GM23248 (cell line): ENCODE measurements around the gene SHB. TPM values are rescaled to one million over a fixed set of nuclear protein-coding genes. Genes with fewer than 3 reads are reported as not detected.

Source experiments
- DNase-seq: peaks from one replicate; pipeline ENCODE4 v3.0.0-alpha.2; 2015
- H2AFZ ChIP-seq: fragments of 200-600 bp; sonication (generic); 2 replicates; pipeline ENCODE4 v1.6.1; 2016; ENCODE audit warnings: antibody characterized with exemption
- H3F3A ChIP-seq: fragments of 200-600 bp; sonication (generic); 2 replicates; pipeline ENCODE4 v1.6.1; 2016; ENCODE audit warnings: mild to moderate bottlenecking, antibody characterized with exemption, mixed run types; ENCODE audit not compliant: insufficient read depth
- H3K27ac ChIP-seq: fragments of 200-600 bp; sonication (generic); 2 replicates; pipeline ENCODE4 v1.5.1; 2016; ENCODE audit warnings: mild to moderate bottlenecking
- H3K27me3 ChIP-seq: fragments of 200-600 bp; sonication (generic); replicated peaks from 2 replicates; pipeline ENCODE4 v1.6.1; 2016; ENCODE audit warnings: mild to moderate bottlenecking; ENCODE audit not compliant: insufficient read depth
- H3K36me3 ChIP-seq: fragments of 200-600 bp; sonication (generic); 2 replicates; pipeline ENCODE4 v1.6.1; 2016; ENCODE audit warnings: low read depth, mild to moderate bottlenecking
- H3K4me1 ChIP-seq: fragments of 200-600 bp; sonication (generic); 2 replicates; pipeline ENCODE4 v1.6.1; 2016; ENCODE audit warnings: mild to moderate bottlenecking; ENCODE audit not compliant: insufficient read depth
- H3K4me2 ChIP-seq: fragments of 200-600 bp; sonication (generic); one replicate; pipeline ENCODE4 v1.6.1; 2016; ENCODE audit warnings: mild to moderate bottlenecking; ENCODE audit not compliant: unreplicated experiment
- H3K4me3 ChIP-seq: fragments of 200-600 bp; sonication (generic); 2 replicates; pipeline ENCODE4 v1.5.1; 2016; ENCODE audit warnings: mild to moderate bottlenecking
- H3K79me2 ChIP-seq: fragments of 200-600 bp; sonication (generic); 2 replicates; pipeline ENCODE4 v1.6.1; 2016; ENCODE audit warnings: mild to moderate bottlenecking; ENCODE audit not compliant: insufficient read depth
- H3K9ac ChIP-seq: fragments of 200-600 bp; sonication (generic); 2 replicates; pipeline ENCODE4 v1.6.1; 2016; ENCODE audit warnings: mild to moderate bottlenecking
- H3K9me2 ChIP-seq: fragments of 200-600 bp; sonication (generic); 2 replicates; pipeline ENCODE4 v1.6.1; 2016; ENCODE audit warnings: mixed run types, mild to moderate bottlenecking, moderate library complexity; ENCODE audit not compliant: insufficient read depth
- H3K9me3 ChIP-seq: fragments of 200-600 bp; sonication (generic); one replicate; pipeline ENCODE4 v1.6.1; 2017; ENCODE audit warnings: low read depth
- H4K20me1 ChIP-seq: fragments of 200-600 bp; sonication (generic); 2 replicates; pipeline ENCODE4 v1.6.0; 2016; ENCODE audit not compliant: insufficient read depth
- EZH2 ChIP-seq: fragments of 200-600 bp; sonication (generic); IDR thresholded peaks from 2 replicates; pipeline ENCODE4 v1.6.1; 2018; ENCODE audit warnings: antibody characterized with exemption, mild to moderate bottlenecking; ENCODE audit not compliant: insufficient read depth, poor library complexity, severe bottlenecking
- EZH2phosphoT487 ChIP-seq: fragments of 200-600 bp; sonication (generic); IDR thresholded peaks from 2 replicates; pipeline ENCODE4 v1.6.1; 2018; ENCODE audit warnings: antibody characterized with exemption, moderate library complexity, mild to moderate bottlenecking, low read depth; ENCODE audit not compliant: insufficient read depth
- WGBS, 2 experiments: methylation state at CpG; one replicate each; pipeline ENCODE4 v1.1.6; 2015 to 2017; ENCODE audit warnings: low lambda C conversion rate in 2 of 2, low coverage in 1 of 2; ENCODE audit errors: missing lambda C conversion rate in 2 of 2; 5-methylcytosine and 5-hydroxymethylcytosine counted together
- in situ Hi-C: fragments of 300-500 bp; cut with MboI; formaldehyde crosslinking; loops from 2 replicates; pipeline ENCODE4 v1.15.0; 2020
- polyA plus RNA-seq: library from polyadenylated mRNA; unstranded; fragments of >200 nt; fragmentation: Nextera tagmentation; extraction: Ambion mirVana; gene quantifications from 2 replicates; pipeline ENCODE4 v1.2.1, GENCODE V29; 2016
- total RNA-seq: library from RNA; depleted of rRNA; stranded (reverse); fragments of >200 nt; shearing (Covaris generic); gene quantifications from 2 replicates; pipeline ENCODE4 v1.2.3, GENCODE V29; 2014

SHB gene
- total and polyA plus RNA-seq, 2 experiments from 2014 or later = 3.9 to 11.1 TPM

- Histone ChIP-seq H3K36me3 (no peaks in the 10 kb centered on the region), H3K4me1 (peaks cover 42% of the 10 kb centered on the region), H3K9me2 (no peaks in the 10 kb centered on the region), H3K79me2 (peaks cover 40% of the 10 kb centered on the region), H3F3A (peaks cover 16% of the 10 kb centered on the region), H3K4me3 (no peak overlapping the region), H3K4me2 (no peak overlapping the region), H2AFZ (no peak overlapping the region), H4K20me1 (no peaks in the 10 kb centered on the region), H3K27ac (peak overlapping the region; percentile 34; the same call in 1 of the 2 replicates), H3K9ac (no peak overlapping the region), H3K9me3 (no peaks in the 10 kb centered on the region), H3K27me3 (no peaks in the 10 kb centered on the region)
- DNase-seq = peak; percentile 79
- in situ Hi-C loops = no loop called here
- 69 to 79% methylated on average over 18 of the region's 18 CpGs for WGBS, 2 experiments
- TF ChIP-seq EZH2 (no peak), EZH2phosphoT487 (no peak)
These were observed 94.4 kb downstream of the SHB start for GRCh38 chr9:37974506-37975173.

DNA sequence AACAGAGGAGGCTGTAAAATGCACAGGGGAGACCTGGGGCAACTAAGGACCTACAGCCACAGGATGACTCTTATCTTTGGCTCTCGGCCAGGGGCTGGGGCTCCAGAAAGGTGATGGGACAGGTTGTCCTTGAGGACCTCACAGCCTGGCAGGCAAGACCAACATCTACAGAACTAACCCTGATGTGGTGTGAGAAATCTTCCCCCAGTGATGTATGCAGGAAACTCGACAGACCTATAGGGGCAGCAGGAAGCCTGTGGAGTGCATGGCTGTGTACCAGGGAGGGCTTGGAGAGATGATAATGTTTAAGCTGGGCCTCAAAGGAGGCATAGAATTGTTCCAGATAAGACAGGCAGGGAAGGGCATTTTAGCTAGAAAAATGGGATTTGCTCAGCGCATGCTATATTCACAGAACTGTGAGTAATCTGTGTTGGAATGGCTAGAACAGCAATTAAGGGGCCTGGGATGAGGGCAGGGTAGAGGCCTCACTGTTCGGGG is 96.6 kb downstream of the SHB start:
- H3K9me2 ChIP-seq = no peaks in the 10 kb centered on the region
- DNase-seq = peak; percentile 27
- no peaks in the 10 kb centered on the region for H4K20me1 ChIP-seq
- peaks cover 62% of the 10 kb centered on the region for H3K4me1 ChIP-seq
- no peak overlapping the region for H3K4me2 ChIP-seq
- no peaks in the 10 kb centered on the region for H3K9me3 ChIP-seq
- in situ Hi-C loops = no loop called here
- H3F3A ChIP-seq = peaks cover 26% of the 10 kb centered on the region
- no peaks in the 10 kb centered on the region for H3K36me3 ChIP-seq
- WGBS, 2 experiments = 80 to 89% methylated on average over 4 of the region's 4 CpGs
- TF ChIP-seq EZH2 (no peak), EZH2phosphoT487 (no peak)
- no peak overlapping the region for H3K27ac ChIP-seq
- no peak overlapping the region for H3K4me3 ChIP-seq
- no peaks in the 10 kb centered on the region for H3K27me3 ChIP-seq
- no peak overlapping the region for H2AFZ ChIP-seq
- H3K79me2 ChIP-seq = peaks cover 21% of the 10 kb centered on the region
- H3K9ac ChIP-seq = no peak overlapping the region

- no peaks in the 10 kb centered on the region for H3K36me3 ChIP-seq
- H3K4me3 ChIP-seq = no peak overlapping the region
- H3K4me2 ChIP-seq = no peak overlapping the region
- peaks cover 61% of the 10 kb centered on the region for H3K4me1 ChIP-seq
- TF ChIP-seq EZH2 (no peak), EZH2phosphoT487 (no peak)
- 88 to 95% methylated on average over 2 of the region's 2 CpGs for WGBS, 2 experiments
- no peaks in the 10 kb centered on the region for H3K27me3 ChIP-seq
- H3K9me2 ChIP-seq = no peaks in the 10 kb centered on the region
- H3K9me3 ChIP-seq = no peaks in the 10 kb centered on the region
- DNase-seq = no peak
- in situ Hi-C loops = no loop called here
- H3K9ac ChIP-seq = no peak overlapping the region
- no peak overlapping the region for H3K27ac ChIP-seq
- no peaks in the 10 kb centered on the region for H4K20me1 ChIP-seq
- H3F3A ChIP-seq = peaks cover 25% of the 10 kb centered on the region
- no peak overlapping the region for H2AFZ ChIP-seq
- H3K79me2 ChIP-seq = peaks cover 17% of the 10 kb centered on the region
These were observed 97.3 kb downstream of the SHB start for GRCh38 chr9:37971691-37972090.

GRCh38 chr9:37971108-37971459 is 97.9 kb downstream of the SHB start:
- no peaks in the 10 kb centered on the region for H3K9me3 ChIP-seq
- no peaks in the 10 kb centered on the region for H4K20me1 ChIP-seq
- H3K79me2 ChIP-seq = peaks cover 17% of the 10 kb centered on the region
- peaks cover 19% of the 10 kb centered on the region for H3F3A ChIP-seq
- no peak overlapping the region for H3K27ac ChIP-seq
- no peak overlapping the region for H3K4me2 ChIP-seq
- H3K27me3 ChIP-seq = no peaks in the 10 kb centered on the region
- TF ChIP-seq EZH2 (no peak), EZH2phosphoT487 (no peak)
- no peak overlapping the region for H2AFZ ChIP-seq
- in situ Hi-C loops = no loop called here
- no peak overlapping the region for H3K9ac ChIP-seq
- H3K4me3 ChIP-seq = no peak overlapping the region
- H3K36me3 ChIP-seq = no peaks in the 10 kb centered on the region
- H3K4me1 ChIP-seq = peaks cover 56% of the 10 kb centered on the region
- 85 to 88% methylated on average over 7 of the region's 7 CpGs for WGBS, 2 experiments
- peak; percentile 52 for DNase-seq
- H3K9me2 ChIP-seq = no peaks in the 10 kb centered on the region
